HG02759 (cell line): Measurements from ENCODE around the gene VPS26B.
A peak's percentile ranks its signal among the peaks of the same experiment; 100 is the strongest.
"Not testable (repeated sequence)": the region's sequence is repeated elsewhere in the genome, so short reads cannot be mapped to it uniquely, and the experiment has no call there.

Source experiments
- ATAC-seq: cut with Tn5 transposase; IDR thresholded peaks from one replicate; pipeline ENCODE4 v1.9.1; 2021; ENCODE audit warnings: mild to moderate bottlenecking, moderate library complexity; ENCODE audit not compliant: unreplicated experiment

Gene VPS26B

DNA sequence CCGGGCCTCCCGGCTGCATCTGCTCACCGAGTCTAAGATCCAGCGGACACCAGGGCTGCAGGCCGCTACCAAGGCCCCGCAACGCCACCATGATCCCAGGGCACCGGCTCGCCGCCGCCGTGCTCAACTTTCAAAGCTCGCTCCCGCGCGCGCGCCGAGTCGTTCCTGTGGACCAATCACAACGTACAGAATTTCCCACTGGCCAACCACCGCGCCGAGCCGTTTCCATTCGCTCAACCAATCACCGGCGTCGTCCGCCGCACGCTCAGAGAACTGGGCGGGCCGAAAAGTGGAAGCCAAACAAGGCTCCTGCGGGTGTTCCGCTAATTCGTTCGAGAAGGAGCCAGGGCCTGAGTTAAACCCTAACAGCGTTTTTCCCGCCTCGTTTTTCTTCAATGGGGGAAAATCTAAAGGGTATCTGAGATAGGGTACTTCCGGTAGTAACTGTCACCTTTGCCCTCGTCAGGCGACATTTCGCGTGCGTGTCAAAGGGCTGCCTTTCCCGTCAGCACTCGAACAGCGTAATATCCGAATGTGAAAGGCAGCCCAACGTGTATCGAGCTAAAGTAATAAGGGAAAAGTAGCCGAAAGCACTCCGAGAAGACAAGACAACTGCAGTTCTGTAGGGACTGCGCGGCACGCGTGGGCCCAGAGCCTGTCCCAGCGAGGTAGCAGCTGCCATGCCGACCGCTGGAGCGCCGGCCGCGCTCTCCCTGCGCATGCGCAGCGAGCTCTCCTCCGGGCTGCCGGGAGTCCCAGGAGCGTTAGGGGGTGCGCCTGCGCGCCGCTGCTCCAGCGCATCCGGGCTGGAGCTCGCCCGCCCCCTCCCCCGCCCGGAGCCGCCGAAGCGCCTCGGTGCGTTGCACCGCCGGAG, at the start of gene VPS26B, which contains the start of gene NCAPD3:
Gene VPS26B, plus strand, starts transcription at position 836 of the 874 bp plus-strand sequence. CDS start 452 bp downstream, outside the sequence.
Gene NCAPD3, minus strand, starts transcription at position 132 of the 874 bp plus-strand sequence. Its CDS starts 41 bp downstream, at position 91.
- peak; percentile 76 for ATAC-seq

DNA sequence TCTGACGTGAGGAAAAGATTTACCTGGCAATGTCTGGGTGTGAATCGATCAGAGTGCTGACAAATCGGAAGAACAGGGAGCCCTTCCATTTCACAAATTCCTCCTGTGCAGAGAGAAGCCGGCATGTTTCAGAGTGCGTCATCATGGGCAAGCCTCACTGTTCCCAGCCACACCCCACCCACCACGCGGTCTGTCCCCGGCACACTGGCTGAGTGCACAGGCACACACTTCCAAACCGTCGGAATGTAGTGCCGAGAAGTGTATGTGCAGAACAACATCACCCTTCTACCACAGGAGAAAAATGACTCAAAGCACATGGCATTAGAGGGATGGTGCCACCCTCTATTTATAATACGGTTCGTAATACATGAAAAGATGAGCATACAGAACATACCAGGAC, 48.2 kb upstream of the VPS26B start:
- no peak for ATAC-seq

DNA sequence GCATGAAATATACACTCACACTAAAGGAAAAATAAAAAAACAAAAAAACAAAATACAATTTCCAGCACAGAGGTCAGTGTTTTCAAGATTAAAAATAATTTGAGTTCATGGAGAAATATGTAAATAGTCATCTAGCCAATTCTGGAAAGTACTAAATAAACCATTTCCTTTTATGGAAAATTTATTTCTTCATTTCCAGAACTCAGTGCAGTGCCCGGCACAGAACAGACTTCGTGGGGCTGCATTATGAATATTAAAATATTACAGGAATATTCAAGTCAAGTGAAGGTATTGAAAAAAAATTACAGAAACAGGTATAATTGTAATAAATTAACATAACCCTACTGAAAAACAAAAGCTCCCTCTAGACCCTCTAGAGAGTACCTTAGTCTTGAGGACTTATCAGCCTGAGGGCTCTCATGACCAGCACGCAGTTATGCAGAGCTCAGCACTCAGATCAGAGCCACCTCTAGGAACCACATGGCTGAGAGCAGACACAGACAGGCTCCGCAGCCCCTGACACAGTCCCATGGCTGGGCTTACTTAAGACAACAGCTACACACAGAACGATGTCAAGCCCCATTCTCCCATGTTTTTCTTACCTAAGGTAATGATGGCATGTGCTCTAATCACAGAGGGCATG, 46.3 kb upstream of the VPS26B start:
- no peak for ATAC-seq

DNA sequence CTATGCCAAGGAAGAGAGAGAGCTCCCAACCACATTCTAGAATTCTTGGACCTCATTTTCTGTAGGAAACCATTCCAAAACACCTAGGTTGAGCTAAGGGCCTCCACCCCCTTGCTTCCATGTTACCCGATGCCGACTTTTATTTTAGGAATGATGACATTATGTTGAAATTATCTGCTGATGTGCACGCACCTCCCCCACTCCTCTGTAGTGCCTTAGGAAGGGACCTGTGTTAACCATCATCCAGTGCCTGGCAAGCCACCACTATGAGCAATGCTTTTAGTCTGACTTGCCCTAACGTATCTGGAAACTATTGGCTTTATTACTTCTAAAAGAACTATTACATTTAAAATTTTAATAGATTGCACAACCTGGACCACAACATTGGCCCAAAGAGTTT, 42.8 kb upstream of the VPS26B start:
- no peak for ATAC-seq

DNA sequence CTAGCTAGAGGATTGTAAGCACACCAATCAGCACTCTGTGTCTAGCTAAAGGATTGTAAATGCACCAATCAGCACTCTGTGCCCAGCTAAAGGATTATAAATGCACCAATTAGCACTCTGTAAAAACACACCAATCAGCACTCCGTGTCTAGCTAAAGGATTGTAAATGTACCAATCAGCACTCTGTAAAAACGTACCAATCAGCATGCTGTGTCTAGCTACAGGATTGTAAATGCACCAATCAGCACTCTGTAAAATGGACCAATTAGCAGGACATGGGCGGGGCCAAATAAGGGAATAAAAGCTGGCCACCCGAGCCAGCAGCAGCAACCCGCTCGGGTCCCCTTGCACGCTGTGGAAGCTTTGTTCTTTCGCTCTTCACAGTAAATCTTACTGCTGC, 36.4 kb upstream of the VPS26B start:
- ATAC-seq: not testable (repeated sequence)

DNA sequence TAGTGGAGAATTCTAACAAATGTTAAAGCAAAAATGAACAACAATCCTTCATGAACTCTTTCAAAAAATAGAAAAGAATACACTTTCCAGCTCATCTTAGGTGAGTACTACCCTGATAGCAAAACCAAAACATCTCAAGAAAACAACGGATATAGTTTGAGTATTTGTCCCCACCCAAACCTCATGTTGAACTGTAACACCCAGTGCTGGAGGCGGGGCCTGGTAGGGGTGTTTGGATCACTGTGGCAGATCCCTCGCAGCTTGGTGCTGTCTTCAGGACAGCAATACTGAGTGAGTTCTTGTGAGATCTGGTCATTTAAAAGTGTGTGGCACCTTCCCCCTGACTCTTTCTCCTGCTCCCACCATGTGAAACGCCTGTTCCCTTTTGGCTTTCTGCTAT, 27.7 kb upstream of the VPS26B start:
- ATAC-seq: no peak

DNA sequence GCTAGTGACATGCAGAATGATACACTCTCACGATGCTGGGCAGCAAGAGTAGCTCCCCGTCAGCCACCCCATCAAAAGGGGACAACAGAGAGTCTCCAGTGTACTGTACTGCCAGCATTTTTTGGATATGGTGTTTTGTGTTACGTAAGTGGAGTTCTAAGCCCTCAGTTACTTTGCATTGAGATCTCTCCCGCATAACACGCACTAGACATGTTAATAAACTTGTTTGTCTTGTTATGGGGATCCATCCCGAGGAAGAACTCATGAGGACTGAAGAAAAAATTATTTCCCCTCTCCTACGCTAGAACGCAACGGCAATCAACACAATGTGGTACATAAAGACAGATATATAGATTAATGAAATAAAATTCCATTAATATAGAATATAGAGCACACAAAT, 24.9 kb upstream of the VPS26B start:
- ATAC-seq: no peak

DNA sequence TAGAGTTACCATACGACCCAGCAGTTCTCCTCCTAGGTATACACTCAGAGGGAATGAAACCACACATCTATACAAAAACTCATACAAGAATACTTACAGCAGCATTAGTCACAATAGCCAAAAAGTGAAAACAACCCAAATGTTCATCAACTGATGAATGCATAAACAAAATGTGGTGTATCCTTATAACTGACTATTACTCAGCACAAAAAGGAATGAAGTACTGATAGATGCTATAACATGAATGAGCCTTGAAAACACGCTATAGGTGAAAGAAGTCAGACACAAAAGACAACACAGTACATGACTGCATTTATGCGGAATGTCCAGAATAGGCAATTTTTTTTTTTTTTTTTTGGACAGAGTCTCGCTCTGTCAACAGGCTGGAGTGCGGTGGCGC, 23.8 kb upstream of the VPS26B start:
- no peak for ATAC-seq

DNA sequence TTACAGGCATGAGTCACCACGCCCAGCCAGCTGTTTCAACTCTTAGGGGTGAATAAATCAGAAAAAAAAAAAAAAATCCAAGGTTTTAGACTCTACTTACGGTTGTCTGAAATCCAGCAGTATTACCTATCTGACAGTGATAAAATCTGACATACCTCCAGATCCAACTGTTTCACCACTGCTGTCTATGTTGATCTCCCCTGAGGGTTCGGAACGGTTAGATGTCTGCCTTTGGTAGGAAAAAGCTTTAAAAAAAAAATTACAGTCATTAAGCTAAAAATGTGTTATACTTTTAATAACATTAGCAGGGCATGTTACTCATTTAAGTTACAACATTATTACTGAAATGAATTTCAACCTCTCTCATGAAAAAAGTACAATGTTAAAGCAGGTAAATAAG, 21.8 kb upstream of the VPS26B start:
- ATAC-seq: no peak

DNA sequence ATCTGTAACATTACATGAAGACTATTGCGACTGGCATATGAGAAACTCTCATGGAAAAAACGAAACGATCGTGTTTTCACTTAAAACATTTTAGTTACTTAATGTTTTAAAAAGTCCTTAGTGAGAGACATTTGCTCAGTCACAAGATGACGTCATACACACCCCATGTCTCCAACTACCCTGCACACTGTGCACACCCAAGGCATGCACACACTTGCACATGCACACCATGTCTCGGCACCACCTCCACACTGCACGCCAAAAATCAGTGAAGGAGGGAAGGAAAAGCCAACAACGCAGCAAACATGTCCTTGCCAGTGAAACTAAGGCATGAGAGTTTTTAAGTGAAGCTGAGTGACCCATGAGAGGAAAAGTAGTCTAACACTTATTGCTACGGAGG, 18.7 kb upstream of the VPS26B start:
- ATAC-seq: no peak

DNA sequence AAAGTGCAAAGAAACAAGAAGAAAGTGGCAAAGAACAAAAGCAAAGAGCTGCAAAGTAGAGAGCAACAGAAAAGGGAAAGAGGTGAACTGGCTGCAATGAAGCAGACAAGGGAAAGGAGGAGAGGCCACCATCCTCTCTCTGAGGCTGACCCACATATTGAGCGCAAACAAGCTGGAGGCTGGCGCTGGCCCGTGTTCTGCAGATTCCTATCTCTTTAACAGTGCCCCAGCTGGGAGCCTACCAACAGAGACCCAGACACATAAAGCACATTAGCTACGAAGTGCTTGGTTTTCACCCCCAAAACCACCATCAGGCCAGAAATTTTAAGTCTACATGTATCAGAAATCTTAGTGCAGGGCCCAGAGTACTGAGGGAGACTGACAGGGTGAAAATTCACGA, 18.3 kb upstream of the VPS26B start:
- no peak for ATAC-seq

DNA sequence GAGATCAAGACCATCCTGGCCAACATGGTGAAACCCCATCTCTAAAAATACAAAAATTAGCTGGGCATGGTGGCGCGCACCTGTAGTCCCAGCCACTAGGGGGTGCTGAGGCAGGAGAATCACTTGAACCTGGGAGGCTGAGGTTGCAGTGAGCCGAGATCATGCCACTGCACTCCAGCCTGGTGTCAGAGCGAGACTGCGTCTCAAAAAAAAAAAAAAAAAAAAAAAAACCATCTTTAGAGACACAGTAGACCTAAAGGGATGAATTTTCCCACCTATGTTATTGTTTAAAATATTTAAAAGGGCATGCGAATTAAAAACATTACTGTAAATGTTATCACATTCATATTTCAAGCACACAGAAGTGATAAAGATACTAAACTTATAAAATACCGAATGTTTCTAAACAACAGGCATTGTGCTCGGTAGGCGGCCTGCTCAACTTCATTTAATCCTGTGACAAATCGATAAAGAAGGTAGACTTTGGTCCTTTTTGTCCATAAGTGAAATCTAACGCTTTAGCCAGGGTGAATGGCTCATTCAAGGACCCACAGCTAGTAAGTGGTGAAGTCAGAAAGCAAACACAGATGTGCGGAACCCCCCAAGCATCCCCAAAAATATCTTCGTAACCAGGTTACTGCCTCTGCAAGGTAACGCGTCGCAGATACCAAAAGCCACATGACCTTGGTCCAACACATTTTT, 16.8 kb upstream of the VPS26B start:
- no peak for ATAC-seq

DNA sequence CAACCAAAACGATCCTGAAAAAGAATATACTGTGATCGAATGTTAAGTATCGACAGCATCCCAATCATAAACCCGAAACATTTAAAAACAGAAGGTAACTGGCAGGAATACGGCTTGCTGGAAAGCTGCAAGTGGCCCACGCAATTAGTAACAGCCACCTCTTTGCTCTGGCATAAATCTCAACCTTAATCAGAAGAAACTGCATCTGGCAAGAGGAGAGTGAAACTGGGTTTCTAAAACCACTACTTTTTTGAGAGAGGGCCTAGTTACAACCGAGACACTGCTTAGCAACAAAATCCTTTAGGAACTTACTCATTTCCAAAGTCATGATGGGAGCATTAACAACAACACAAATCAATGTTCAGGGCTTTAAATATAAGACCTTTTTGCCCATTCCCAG, 8.6 kb upstream of the VPS26B start:
- no peak for ATAC-seq

DNA sequence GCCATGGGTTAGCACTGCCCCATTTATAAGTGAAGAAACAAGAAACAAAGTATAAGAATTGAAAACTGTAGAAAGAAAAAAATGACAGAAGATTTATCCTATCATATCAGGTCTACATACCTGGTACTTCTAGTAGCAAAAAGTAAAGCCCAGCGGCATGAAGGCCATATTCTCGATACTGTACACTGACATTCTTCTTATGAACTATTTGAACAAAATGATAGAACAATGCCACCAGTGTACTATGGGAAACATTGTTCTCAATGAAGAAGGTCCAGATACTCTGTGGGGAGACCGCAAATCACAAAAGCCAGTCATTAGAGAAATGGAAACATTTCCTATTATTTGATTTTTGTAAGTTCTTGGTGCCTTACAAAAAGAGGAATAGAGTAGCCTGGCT, 7.7 kb upstream of the VPS26B start:
- ATAC-seq: no peak

DNA sequence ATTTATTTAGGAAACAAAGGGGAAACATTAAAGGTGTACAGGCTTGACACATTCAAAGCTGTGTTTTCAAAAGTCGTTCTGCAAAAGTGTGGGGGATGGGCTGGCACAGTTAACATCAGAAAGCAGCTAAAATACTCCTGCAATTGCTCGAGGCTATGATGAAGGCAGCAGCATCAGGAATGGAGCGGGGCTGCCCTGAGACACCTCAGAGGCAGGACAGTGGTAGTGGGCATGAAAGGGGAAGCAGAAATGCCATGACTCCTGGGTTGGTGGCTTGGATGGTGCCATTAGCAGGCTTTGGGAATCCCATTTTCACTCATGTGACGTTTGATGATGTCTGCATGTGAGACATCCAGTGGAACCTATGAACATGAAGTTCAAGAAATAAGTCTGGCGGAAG, 1.4 kb upstream of the VPS26B start:
- ATAC-seq: no peak

DNA sequence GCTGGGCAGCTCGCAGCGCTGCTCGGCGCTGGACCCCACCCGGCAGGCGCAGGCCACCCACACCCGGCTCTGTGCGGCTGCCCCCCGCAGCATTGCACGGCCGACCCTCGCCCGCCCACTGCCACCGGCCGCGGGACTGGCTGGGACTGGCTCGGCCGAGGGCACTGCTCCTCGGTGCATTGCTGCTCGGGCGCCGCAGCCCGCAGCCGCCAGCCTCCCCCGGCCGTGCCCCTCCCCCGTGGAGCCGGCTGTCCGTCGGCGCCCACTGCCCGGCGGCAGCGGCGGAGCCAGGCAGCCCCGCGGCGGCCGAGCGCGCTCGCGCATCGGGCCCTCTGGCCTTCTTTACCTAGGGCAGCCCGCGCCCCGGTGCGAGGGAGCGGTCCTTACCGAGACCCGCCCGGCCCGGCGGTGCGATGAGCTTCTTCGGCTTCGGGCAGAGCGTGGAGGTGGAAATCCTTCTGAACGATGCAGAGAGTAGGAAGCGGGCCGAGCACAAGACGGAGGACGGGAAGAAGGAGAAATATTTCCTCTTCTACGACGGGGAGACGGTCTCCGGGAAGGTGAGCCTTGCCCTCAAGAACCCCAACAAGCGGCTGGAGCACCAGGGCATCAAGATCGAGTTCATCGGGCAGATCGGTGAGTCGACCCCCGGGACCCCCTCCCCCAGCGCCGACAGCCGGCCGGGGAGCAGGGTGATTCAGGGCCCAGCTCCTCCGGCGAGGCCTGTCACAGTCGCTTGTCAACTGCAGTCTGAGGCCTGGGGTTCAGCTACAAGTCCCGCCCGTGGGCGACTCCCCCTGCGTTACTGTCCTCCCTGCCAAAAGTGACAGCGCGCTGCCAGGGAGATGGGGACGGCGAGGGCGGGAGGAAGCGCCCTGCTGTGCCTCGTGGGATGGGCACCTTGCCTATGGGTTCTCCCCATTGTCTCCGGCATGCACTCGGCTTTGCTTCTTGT, 516 bp downstream of the VPS26B start:
- peak; percentile 23 for ATAC-seq

DNA sequence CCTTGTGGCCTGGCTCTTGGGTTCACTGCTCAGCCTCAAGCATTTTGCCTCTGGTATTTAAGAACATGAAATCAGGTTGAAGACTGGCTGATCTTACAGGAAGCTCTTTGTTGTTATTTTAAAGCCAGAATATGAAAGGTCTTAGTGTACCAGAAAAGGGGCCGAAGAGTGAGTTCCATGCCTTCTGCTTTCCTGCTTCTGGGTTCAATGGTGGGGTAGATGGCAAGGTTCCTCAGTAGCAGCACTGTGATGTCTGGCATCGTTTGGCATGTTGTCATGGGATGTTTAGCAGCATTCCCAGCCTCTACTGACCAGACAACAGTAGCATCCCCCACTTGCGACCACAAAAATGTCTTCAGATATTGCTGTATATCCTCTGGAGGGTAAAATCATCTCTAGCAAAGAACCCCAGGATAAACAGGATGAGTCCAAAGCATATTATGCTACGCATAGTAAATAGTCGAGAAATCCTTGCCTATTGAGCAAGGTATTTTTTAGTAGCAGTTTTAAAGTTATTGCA, 2.4 kb downstream of the VPS26B start:
- ATAC-seq: no peak

DNA sequence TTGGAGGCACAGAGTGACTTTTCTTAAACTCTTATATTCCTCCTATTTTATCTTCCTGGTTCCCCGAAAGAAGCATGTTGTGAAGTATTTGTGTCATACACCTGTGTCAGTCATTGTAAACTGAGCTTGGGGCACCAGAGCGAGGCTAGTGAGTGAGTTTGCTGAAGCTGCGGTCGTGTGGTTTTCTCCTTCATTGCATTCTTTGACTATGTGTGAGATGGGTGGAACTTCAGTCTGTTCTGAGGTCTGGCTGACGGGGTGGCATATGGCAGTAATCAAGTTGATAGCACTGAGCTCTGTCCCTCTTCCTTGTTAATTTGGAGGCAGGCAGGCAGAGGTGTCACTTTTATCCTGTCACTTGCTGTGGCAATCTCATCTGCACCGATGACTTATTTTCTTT, 4.2 kb downstream of the VPS26B start:
- ATAC-seq: peak; percentile 56

DNA sequence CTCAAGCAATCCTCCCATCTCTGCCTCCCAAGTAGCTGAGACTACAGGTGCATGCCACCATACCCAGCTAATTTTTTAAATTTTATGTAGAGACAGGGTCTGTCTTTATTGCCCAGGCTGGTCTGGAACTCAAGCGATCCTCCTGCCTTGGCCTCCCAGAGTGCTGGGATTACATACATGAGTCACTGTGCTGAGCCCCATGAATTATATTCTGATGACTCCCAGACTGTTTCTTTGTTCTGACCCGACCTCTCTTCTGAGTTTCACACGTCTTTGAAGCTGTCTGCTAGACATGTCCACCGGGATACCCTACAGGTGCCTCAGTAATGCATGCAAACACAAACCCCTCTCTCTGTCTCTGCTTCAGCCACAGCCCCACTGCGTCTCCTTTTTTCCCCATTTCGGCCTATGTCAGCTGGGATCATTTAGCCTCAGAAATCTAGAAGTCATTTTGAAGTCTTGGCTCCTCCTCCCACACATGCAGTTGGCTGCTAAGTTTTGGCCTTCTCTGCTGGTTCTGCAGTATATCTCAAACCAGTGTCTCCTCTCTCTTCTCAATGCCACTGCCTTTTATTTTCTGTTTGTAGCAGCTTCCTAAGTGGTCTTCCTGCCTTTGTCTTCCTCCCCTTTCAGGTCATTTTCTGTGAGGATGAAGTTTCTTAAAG, 4.8 kb downstream of the VPS26B start:
- no peak for ATAC-seq

DNA sequence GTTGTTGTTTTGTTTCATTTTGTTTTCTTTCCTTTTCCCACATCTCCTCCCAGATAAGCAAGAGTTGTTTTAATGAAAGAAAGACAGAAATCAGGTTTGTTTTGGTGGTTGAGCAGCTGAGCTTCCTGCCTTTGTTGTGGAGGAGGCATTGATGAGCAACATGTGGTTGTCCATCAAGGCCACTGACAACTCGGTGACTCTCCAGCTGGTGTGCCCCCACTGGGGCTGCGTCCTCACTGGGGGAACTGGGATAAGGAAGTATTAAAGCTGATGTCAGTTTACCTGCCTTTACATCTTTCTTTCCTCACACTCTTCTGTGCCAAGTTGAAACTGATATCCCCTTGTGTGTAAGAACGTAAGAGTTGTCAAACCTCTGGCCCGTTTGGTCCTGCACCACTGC, 5.9 kb downstream of the VPS26B start:
- ATAC-seq: no peak
